HepG2 (cell line): ENCODE data around the gene JPT2. TPM values are rescaled to one million over a fixed set of nuclear protein-coding genes. Genes with fewer than 3 reads are reported as not detected.

ENCODE experiments used
- ATAC-seq: fragments of 200-7000 bp; cut with Tn5 transposase; 3 replicates; pipeline ENCODE4 v1.9.1; 2020; ENCODE audit warnings: mild to moderate bottlenecking, moderate library complexity
- BruUV-seq: library from RNA; stranded (reverse); fragments of 400-500 nt; replicated peaks from 2 replicates; lab custom pipeline; 2021; lab: Mats Ljungman, UMichigan
- CTCF ChIA-PET: fragments of 300-600 bp; formaldehyde crosslinking; extraction: SDS; loops from one replicate; lab custom pipeline; 2021; ENCODE audit warnings: low total read pairs, inconsistent platforms, low intra/inter-chr PET ratio; lab: Yijun Ruan, JAX
- POLR2A ChIA-PET: fragments of 350-600 bp; sonication (Branson Sonifier 250); formaldehyde crosslinking; loops from one replicate; lab custom pipeline; 2020; ENCODE audit warnings: antibody characterized with exemption, inconsistent platforms; lab: Yijun Ruan, JAX
- DNase-seq: peaks from one replicate; pipeline ENCODE4 v3.0.0-alpha.2; 2015; ENCODE audit warnings: low spot score
- FAIRE-seq: peaks from 3 replicates; lab custom pipeline; 2011; peaks lifted over from hg19 to GRCh38; lab: Jason Lieb, UNC
- H2AFZ ChIP-seq: one replicate; pipeline ENCODE4 v1.6.1; 2011; ENCODE audit warnings: low read length, inconsistent platforms
- H3K27ac ChIP-seq: fragments of 300-600 bp; 3 replicates; pipeline ENCODE4 v1.8.0; 2011; ENCODE audit warnings: mixed run types, mild to moderate bottlenecking, mixed read lengths, low read length, inconsistent platforms; ENCODE audit not compliant: insufficient read depth; ENCODE audit errors: extremely low read length
- H3K27me3 ChIP-seq, 2 experiments: fragments of 200-600 bp in 1 of 2; 2 replicates in 1 of 2; 3 replicates in 1 of 2; pipeline versions ENCODE4 v1.6.0 to v1.8.0; 2011; ENCODE audit warnings: low read length in 2 of 2, mild to moderate bottlenecking in 2 of 2, moderate library complexity in 2 of 2, inconsistent platforms in 1 of 2; ENCODE audit not compliant: insufficient read depth in 2 of 2, control insufficient read depth in 1 of 2
- H3K36me3 ChIP-seq, 2 experiments: fragments of 200-600 bp in 1 of 2; replicated peaks in 1 of 2; 2 replicates in 1 of 2; 3 replicates in 1 of 2; pipeline versions ENCODE4 v1.5.1 to v1.8.0; 2011; ENCODE audit warnings: low read length in 2 of 2, inconsistent platforms in 1 of 2; ENCODE audit not compliant: insufficient read depth in 2 of 2, control insufficient read depth in 1 of 2
- H3K4me1 ChIP-seq: 2 replicates; pipeline ENCODE4 v1.5.1; 2012; ENCODE audit warnings: low read length, inconsistent platforms; ENCODE audit not compliant: insufficient read depth
- H3K4me2 ChIP-seq: 2 replicates; pipeline ENCODE4 v1.6.0; 2011; ENCODE audit warnings: low read depth, low read length, inconsistent platforms
- H3K4me3 ChIP-seq, 3 experiments: fragments of 200-600 bp in 1 of 3; sonication (generic), shearing (Covaris generic) in 1 of 3; replicated peaks in 1 of 3; 2 replicates each; pipeline ENCODE4 v1.5.1; 2011 to 2016; ENCODE audit warnings: low read length in 3 of 3, inconsistent platforms in 2 of 3, low read depth in 2 of 3, mild to moderate bottlenecking in 2 of 3, control low read depth in 1 of 3, mixed read lengths in 1 of 3; ENCODE audit not compliant: insufficient read depth in 1 of 3
- H3K79me2 ChIP-seq: one replicate; pipeline ENCODE4 v1.6.1; 2011; ENCODE audit warnings: low read length, inconsistent platforms; ENCODE audit not compliant: insufficient read depth
- H3K9ac ChIP-seq: 2 replicates; pipeline ENCODE4 v1.6.0; 2011; ENCODE audit warnings: mild to moderate bottlenecking, low read depth, low read length, inconsistent platforms; ENCODE audit not compliant: insufficient read depth
- H3K9me3 ChIP-seq: 2 replicates; pipeline ENCODE4 v1.5.1; 2012; ENCODE audit warnings: mild to moderate bottlenecking, low read length
- H4K20me1 ChIP-seq: 2 replicates; pipeline ENCODE4 v1.6.0; 2011; ENCODE audit warnings: inconsistent platforms, mild to moderate bottlenecking, low read length, moderate library complexity; ENCODE audit not compliant: insufficient read depth
- CAMTA2 ChIP-seq: sonication (generic); formaldehyde crosslinking; IDR thresholded peaks from 2 replicates; pipeline ENCODE4 v1.4.0; 2020; ENCODE audit warnings: mild to moderate bottlenecking, missing genetic modification reagents, borderline replicate concordance
- CBX1 ChIP-seq: IDR thresholded peaks from one replicate; pipeline ENCODE4 v1.6.1; 2016; ENCODE audit warnings: antibody characterized with exemption, low read depth
- CBX2 ChIP-seq, 2 experiments: fragments of 200-600 bp in 1 of 2; sonication (generic); formaldehyde crosslinking in 1 of 2; IDR thresholded peaks; 2 replicates each; pipeline versions ENCODE4 v1.7.0 to v1.8.1; 2018 to 2022; ENCODE audit warnings: low read depth in 2 of 2, low read length in 1 of 2, mild to moderate bottlenecking in 1 of 2, missing genetic modification reagents in 1 of 2
- CBX5 ChIP-seq: sonication (generic); formaldehyde crosslinking; IDR thresholded peaks from 2 replicates; pipeline ENCODE4 v1.4.0; 2020; ENCODE audit warnings: missing genetic modification reagents, borderline replicate concordance
- CEBPG ChIP-seq: IDR thresholded peaks from 2 replicates; pipeline ENCODE4 v1.6.1; 2016
- EEA1 ChIP-seq: sonication (generic); formaldehyde crosslinking; IDR thresholded peaks from 2 replicates; pipeline ENCODE4 v1.5.1; 2020; ENCODE audit warnings: mild to moderate bottlenecking, missing genetic modification reagents, borderline replicate concordance
- FIP1L1 ChIP-seq: fragments of 200-400 bp; formaldehyde crosslinking; IDR thresholded peaks from 2 replicates; pipeline ENCODE4 v1.6.1; 2018; ENCODE audit warnings: low read depth, mild to moderate bottlenecking, low read length, moderate library complexity, borderline replicate concordance; ENCODE audit not compliant: insufficient read depth
- HDAC2 ChIP-seq: sonication (generic); formaldehyde crosslinking; IDR thresholded peaks from 2 replicates; pipeline ENCODE4 v1.4.0; 2020; ENCODE audit warnings: missing genetic modification reagents
- HNF4A ChIP-seq: sonication (generic); formaldehyde crosslinking; IDR thresholded peaks from 2 replicates; pipeline ENCODE4 v1.4.0; 2020; ENCODE audit warnings: missing genetic modification reagents
- MIER3 ChIP-seq: IDR thresholded peaks from 2 replicates; pipeline ENCODE4 v1.6.1; 2016; ENCODE audit warnings: missing compliant biosample characterization, borderline replicate concordance
- NFIC ChIP-seq: IDR thresholded peaks from 2 replicates; pipeline ENCODE4 v1.6.1; 2012; ENCODE audit warnings: mild to moderate bottlenecking, low read length, inconsistent platforms
- NR2F1 ChIP-seq, 2 experiments: fragments of 450-650 bp in 1 of 2; formaldehyde crosslinking in 1 of 2; IDR thresholded peaks; 2 replicates each; pipeline versions ENCODE4 v1.5.0 to v1.6.1; 2016 to 2020; ENCODE audit warnings: mild to moderate bottlenecking in 1 of 2, missing compliant biosample characterization in 1 of 2, missing genetic modification reagents in 1 of 2, moderate library complexity in 1 of 2
- TAF15 ChIP-seq: fragments of 200-400 bp; formaldehyde crosslinking; IDR thresholded peaks from one replicate; pipeline ENCODE4 v1.6.1; 2018; ENCODE audit warnings: mild to moderate bottlenecking, low read depth, low read length; ENCODE audit not compliant: poor library complexity, severe bottlenecking
- TBP ChIP-seq: sonication (generic); formaldehyde crosslinking; IDR thresholded peaks from 2 replicates; pipeline ENCODE4 v1.5.0; 2020; ENCODE audit warnings: missing genetic modification reagents
- THAP7 ChIP-seq: sonication (generic); formaldehyde crosslinking; IDR thresholded peaks from 2 replicates; pipeline ENCODE4 v1.8.1; 2023; ENCODE audit warnings: mild to moderate bottlenecking, missing genetic modification reagents
- ZNF12 ChIP-seq: sonication (generic); formaldehyde crosslinking; IDR thresholded peaks from 2 replicates; pipeline ENCODE4 v1.5.0; 2020; ENCODE audit warnings: missing genetic modification reagents
- ZNF121 ChIP-seq: sonication (generic); formaldehyde crosslinking; IDR thresholded peaks from 2 replicates; pipeline ENCODE4 v1.5.0; 2020; ENCODE audit warnings: mild to moderate bottlenecking, missing genetic modification reagents
- ZNF274 ChIP-seq: sonication (generic); formaldehyde crosslinking; IDR thresholded peaks from 2 replicates; pipeline ENCODE4 v1.5.1; 2020; ENCODE audit warnings: mild to moderate bottlenecking, missing genetic modification reagents
- ZNF296 ChIP-seq: sonication (generic); formaldehyde crosslinking; conservative IDR thresholded peaks from 2 replicates; pipeline ENCODE4 v1.5.0; 2020; ENCODE audit warnings: mild to moderate bottlenecking, missing genetic modification reagents
- ZNF44 ChIP-seq: sonication (generic); formaldehyde crosslinking; IDR thresholded peaks from 2 replicates; pipeline ENCODE4 v1.5.1; 2020; ENCODE audit warnings: mild to moderate bottlenecking, missing genetic modification reagents
- ZNF446 ChIP-seq: sonication (generic); formaldehyde crosslinking; IDR thresholded peaks from 2 replicates; pipeline ENCODE4 v1.5.0; 2020; ENCODE audit warnings: mild to moderate bottlenecking, missing genetic modification reagents
- ZSCAN12 ChIP-seq: sonication (generic); formaldehyde crosslinking; IDR thresholded peaks from 2 replicates; pipeline ENCODE4 v1.9.0; 2021; ENCODE audit warnings: mild to moderate bottlenecking, missing genetic modification reagents
- WGBS: methylation state at CpG from one replicate; pipeline ENCODE4 v1.1.6; 2017; ENCODE audit warnings: low lambda C conversion rate; 5-methylcytosine and 5-hydroxymethylcytosine counted together
- in situ Hi-C: cut with HindIII; loops from 2 replicates; pipeline ENCODE4 v1.10.0; 2017; ENCODE audit warnings: low pct_unique_long_range_greater_than_20kb; ENCODE audit not compliant: extremely low pct_ligation_motif_present
- intact Hi-C: fragments of 100-400 bp; cut with micrococcal nuclease; formaldehyde crosslinking; loops from one replicate; pipeline ENCODE4 v1.10.0; 2022; ENCODE audit not compliant: unreplicated experiment
- polyA plus RNA-seq, 8 experiments: library from polyadenylated mRNA; depleted of rRNA in 3 of 8; stranded (reverse) in 7 of 8; unstranded in 1 of 8; fragments of >200 nt; fragmentation: Illumina TruSeq in 4 of 8; extraction: Trizol in 4 of 8; gene quantifications; 2 replicates each; pipeline versions ENCODE4 v1.2.1 to v1.2.3, GENCODE V29; 2011 to 2016; ENCODE audit warnings: low read depth in 4 of 8, missing spikeins in 1 of 8, mixed read lengths in 1 of 8; ENCODE audit not compliant: insufficient read depth in 1 of 8
- total RNA-seq, 5 experiments: library from RNA; depleted of rRNA; stranded (reverse); fragments of >200 nt; fragmentation: Illumina TruSeq; extraction: Trizol; gene quantifications; 2 replicates each; pipeline ENCODE4 v1.2.3, GENCODE V29; 2016; ENCODE audit warnings: low read depth in 1 of 5

JPT2 gene
- total and polyA plus RNA-seq, 2 of the 13 experiments (the other 11 are each of a cell fraction or from before 2014, with no cell fraction given): 53.5 to 89.4 TPM

DNA sequence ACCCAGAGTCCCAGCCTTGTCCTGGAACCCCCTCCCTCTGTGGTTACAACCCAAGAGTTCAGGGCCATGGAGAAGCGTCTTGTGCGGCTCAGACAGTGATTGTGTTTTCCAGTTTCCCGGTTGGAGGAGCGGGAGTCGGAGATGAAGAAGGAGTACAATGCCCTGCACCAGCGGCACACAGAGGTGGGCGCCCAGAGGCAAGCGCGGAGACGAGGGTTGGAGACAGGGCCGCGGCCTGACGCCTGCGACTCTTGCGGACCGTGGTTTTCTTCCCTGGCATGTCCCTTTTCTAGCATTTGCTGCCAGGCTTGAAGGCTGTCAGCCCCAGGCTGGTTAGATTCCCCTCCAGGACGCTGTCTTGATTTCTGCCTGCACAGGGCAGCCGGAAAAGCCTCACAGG, 50.9 kb downstream of the JPT2 start (continued):
- no peak for TF ChIP-seq HNF4A (CRISPR knock-in tag)
- TF ChIP-seq HDAC2 (CRISPR knock-in tag): no peak
- no peak for TF ChIP-seq EEA1 (CRISPR knock-in tag)
- no peak for TF ChIP-seq CEBPG (CRISPR knock-in tag)
- no peak for TF ChIP-seq CAMTA2 (CRISPR knock-in tag)
- TF ChIP-seq THAP7 (CRISPR knock-in tag): no peak
- TF ChIP-seq TAF15: no peak

GRCh38 chr16:1729445-1729844, 51.4 kb downstream of the JPT2 start:
- CTCF ChIA-PET: no interaction called here
- no peak overlapping the region for H3K27ac ChIP-seq
- intact Hi-C loops (no loop called here), in situ Hi-C loops (no loop called here)
- H3K79me2 ChIP-seq: no peaks in the 10 kb centered on the region
- no peaks in the 10 kb centered on the region for H3K9me3 ChIP-seq
- H4K20me1 ChIP-seq: no peaks in the 10 kb centered on the region
- no peak overlapping the region for H3K4me3 ChIP-seq
- POLR2A ChIA-PET: interaction anchor here (0.9 kb wide), 1 partner anchor 24 kb away, joined by 3 read pairs; the partner anchor contains the start of gene MAPK8IP3
- ATAC-seq (no peak), FAIRE-seq (no peak), DNase-seq (no peak)
- peaks cover 34 to 64% of the 10 kb centered on the region in 2 experiments; a peak in 4 of 5 replicates for H3K36me3 ChIP-seq
- WGBS: 96% methylated on average over 34 of the region's 35 CpGs
- H3K27me3 ChIP-seq: no peaks in the 10 kb centered on the region; a peak in 1 of 5 replicates
- no TSS peak for BruUV-seq
- H3K9ac ChIP-seq: no peak overlapping the region
- H3K4me2 ChIP-seq: no peak overlapping the region
- TF ChIP-seq FIP1L1 (no peak), TBP (CRISPR knock-in tag) (no peak), CBX1 (no peak), ZNF296 (CRISPR knock-in tag) (no peak), ZNF44 (CRISPR knock-in tag) (no peak), NFIC (no peak), CEBPG (CRISPR knock-in tag) (no peak), ZNF446 (no peak), ZNF274 (CRISPR knock-in tag) (no peak), MIER3 (no peak), TAF15 (no peak), ZNF12 (CRISPR knock-in tag) (no peak), ZNF121 (CRISPR knock-in tag) (no peak), ZSCAN12 (CRISPR knock-in tag) (no peak), NR2F1 (CRISPR knock-in tag; IDR thresholded peaks at IDR 0.05) (no peak), CBX2 (IDR thresholded peaks at IDR 0.05; ENCODE audit: low read depth, low read length) (no peak), CBX2 (CRISPR knock-in tag; IDR thresholded peaks at IDR 0.05; ENCODE audit: low read depth) (no peak), CBX5 (no peak)
- no peak overlapping the region for H2AFZ ChIP-seq
- H3K4me1 ChIP-seq: no peaks in the 10 kb centered on the region
